ENCODE measurements around the gene GSX2.

The GSX2 gene

GRCh38 chr4:54066718-54067129 is 33.2 kb upstream of the GSX2 start:
- Histone ChIP-seq H3K4me3 (no peak overlapping the region), H3K9me3 (ENCODE audit: low read depth, low read length) (no peaks in the 10 kb centered on the region), H3K9ac (ENCODE audit: insufficient read length) (no peak overlapping the region), H3K27ac (no peak overlapping the region), H3K36me3 (ENCODE audit: insufficient read depth, low read length) (no peaks in the 10 kb centered on the region)
- no peak for DNase-seq (ENCODE audit: low read depth, low spot score)
- TF ChIP-seq POLR2AphosphoS5 (IDR thresholded peaks at IDR 0.05; ENCODE audit: borderline replicate concordance, low read depth, low read length) (no peak), FOXP2 (optimal IDR thresholded peaks at IDR 0.05; ENCODE audit: control extremely low read depth, extremely low read length, insufficient read depth) (no peak), EZH2 (IDR thresholded peaks at IDR 0.05) (no peak)

GRCh38 chr4:54067166-54067565 is 32.8 kb upstream of the GSX2 start:
- no peaks in the 10 kb centered on the region for H3K36me3 ChIP-seq (ENCODE audit: insufficient read depth, low read length)
- no peak overlapping the region for H3K9ac ChIP-seq (ENCODE audit: insufficient read length)
- H3K27ac ChIP-seq, result no peak overlapping the region
- DNase-seq (ENCODE audit: low read depth, low spot score), result no peak
- no peaks in the 10 kb centered on the region for H3K9me3 ChIP-seq (ENCODE audit: low read depth, low read length)
- H3K4me3 ChIP-seq, result no peak overlapping the region
- TF ChIP-seq POLR2AphosphoS5 (IDR thresholded peaks at IDR 0.05; ENCODE audit: borderline replicate concordance, low read depth, low read length), result no peak
- TF ChIP-seq EZH2 (IDR thresholded peaks at IDR 0.05), result no peak
- no peak for TF ChIP-seq FOXP2 (optimal IDR thresholded peaks at IDR 0.05; ENCODE audit: control extremely low read depth, extremely low read length, insufficient read depth)

- H3K4me3 ChIP-seq, result no peak overlapping the region
- no peaks in the 10 kb centered on the region for H3K9me3 ChIP-seq (ENCODE audit: low read depth, low read length)
- no peak overlapping the region for H3K27ac ChIP-seq
Measured at GRCh38 chr4:54073271-54073880, 26.6 kb upstream of the GSX2 start.

GRCh38 chr4:54074381-54074780 is 25.6 kb upstream of the GSX2 start:
- H3K27ac ChIP-seq, result no peak overlapping the region
- DNase-seq (ENCODE audit: low read depth, low spot score), result no peak
- H3K9me3 ChIP-seq (ENCODE audit: low read depth, low read length), result no peaks in the 10 kb centered on the region
- TF ChIP-seq EZH2 (IDR thresholded peaks at IDR 0.05) (no peak), FOXP2 (optimal IDR thresholded peaks at IDR 0.05; ENCODE audit: control extremely low read depth, extremely low read length, insufficient read depth) (no peak), POLR2AphosphoS5 (IDR thresholded peaks at IDR 0.05; ENCODE audit: borderline replicate concordance, low read depth, low read length) (no peak)
- no peak overlapping the region for H3K9ac ChIP-seq (ENCODE audit: insufficient read length)
- H3K4me3 ChIP-seq, result no peak overlapping the region
- no peaks in the 10 kb centered on the region for H3K36me3 ChIP-seq (ENCODE audit: insufficient read depth, low read length)

More at GRCh38 chr4:54073271-54073880, 26.6 kb upstream of the GSX2 start:
- TF ChIP-seq EZH2 (IDR thresholded peaks at IDR 0.05) (no peak), POLR2AphosphoS5 (IDR thresholded peaks at IDR 0.05; ENCODE audit: borderline replicate concordance, low read depth, low read length) (no peak), FOXP2 (optimal IDR thresholded peaks at IDR 0.05; ENCODE audit: control extremely low read depth, extremely low read length, insufficient read depth) (no peak)
- H3K9ac ChIP-seq (ENCODE audit: insufficient read length), result no peak overlapping the region
- DNase-seq (ENCODE audit: low read depth, low spot score), result no peak
- no peaks in the 10 kb centered on the region for H3K36me3 ChIP-seq (ENCODE audit: insufficient read depth, low read length)

GRCh38 chr4:54076673-54077072 is 23.3 kb upstream of the GSX2 start:
- DNase-seq (ENCODE audit: low read depth, low spot score), result no peak
- TF ChIP-seq EZH2 (IDR thresholded peaks at IDR 0.05) (no peak), FOXP2 (optimal IDR thresholded peaks at IDR 0.05; ENCODE audit: control extremely low read depth, extremely low read length, insufficient read depth) (no peak), POLR2AphosphoS5 (IDR thresholded peaks at IDR 0.05; ENCODE audit: borderline replicate concordance, low read depth, low read length) (no peak)
- H3K4me3 ChIP-seq, result no peak overlapping the region
- no peak overlapping the region for H3K9ac ChIP-seq (ENCODE audit: insufficient read length)
- H3K9me3 ChIP-seq (ENCODE audit: low read depth, low read length), result no peaks in the 10 kb centered on the region
- H3K27ac ChIP-seq, result no peak overlapping the region
- no peaks in the 10 kb centered on the region for H3K36me3 ChIP-seq (ENCODE audit: insufficient read depth, low read length)

DNA sequence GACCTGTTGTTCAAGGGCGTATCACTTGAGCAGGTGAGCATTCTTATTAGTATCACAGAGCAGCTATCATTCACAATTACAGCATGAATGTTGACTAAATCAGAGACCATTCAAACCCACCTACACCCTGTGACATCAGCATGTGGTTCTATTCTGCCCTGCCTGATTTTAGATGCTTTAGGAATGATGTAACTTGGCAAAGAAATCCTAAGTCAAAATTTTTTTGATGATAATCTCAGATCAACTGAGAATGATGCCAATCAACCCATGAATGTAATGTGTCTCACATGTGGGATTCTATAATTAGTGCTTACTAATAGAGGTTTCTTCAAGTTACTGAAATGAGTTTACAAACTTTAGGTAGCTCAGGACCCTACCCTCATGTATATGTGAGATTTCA is 22.2 kb upstream of the GSX2 start:
- Histone ChIP-seq H3K9ac (ENCODE audit: insufficient read length) (no peak overlapping the region), H3K9me3 (ENCODE audit: low read depth, low read length) (no peaks in the 10 kb centered on the region), H3K36me3 (ENCODE audit: insufficient read depth, low read length) (no peaks in the 10 kb centered on the region), H3K4me3 (no peak overlapping the region), H3K27ac (no peak overlapping the region)
- no peak for DNase-seq (ENCODE audit: low read depth, low spot score)
- no peak for TF ChIP-seq EZH2 (IDR thresholded peaks at IDR 0.05)
- TF ChIP-seq FOXP2 (optimal IDR thresholded peaks at IDR 0.05; ENCODE audit: control extremely low read depth, extremely low read length, insufficient read depth), result no peak
- no peak for TF ChIP-seq POLR2AphosphoS5 (IDR thresholded peaks at IDR 0.05; ENCODE audit: borderline replicate concordance, low read depth, low read length)

- Histone ChIP-seq H3K4me3 (no peak overlapping the region), H3K36me3 (ENCODE audit: insufficient read depth, low read length) (no peaks in the 10 kb centered on the region), H3K9ac (ENCODE audit: insufficient read length) (no peak overlapping the region), H3K9me3 (ENCODE audit: low read depth, low read length) (no peaks in the 10 kb centered on the region), H3K27ac (no peak overlapping the region)
- DNase-seq (ENCODE audit: low read depth, low spot score), result no peak
- TF ChIP-seq FOXP2 (optimal IDR thresholded peaks at IDR 0.05; ENCODE audit: control extremely low read depth, extremely low read length, insufficient read depth), result no peak
- TF ChIP-seq EZH2 (IDR thresholded peaks at IDR 0.05), result no peak
- no peak for TF ChIP-seq POLR2AphosphoS5 (IDR thresholded peaks at IDR 0.05; ENCODE audit: borderline replicate concordance, low read depth, low read length)
Measured at GRCh38 chr4:54082168-54082567, 17.8 kb upstream of the GSX2 start.

GRCh38 chr4:54085284-54085683 is 14.7 kb upstream of the GSX2 start:
- no peak for DNase-seq (ENCODE audit: low read depth, low spot score)
- H3K4me3 ChIP-seq, result no peak overlapping the region
- H3K36me3 ChIP-seq (ENCODE audit: insufficient read depth, low read length), result no peaks in the 10 kb centered on the region
- no peak overlapping the region for H3K27ac ChIP-seq
- no peaks in the 10 kb centered on the region for H3K9me3 ChIP-seq (ENCODE audit: low read depth, low read length)
- no peak overlapping the region for H3K9ac ChIP-seq (ENCODE audit: insufficient read length)
- TF ChIP-seq POLR2AphosphoS5 (IDR thresholded peaks at IDR 0.05; ENCODE audit: borderline replicate concordance, low read depth, low read length), result no peak
- TF ChIP-seq FOXP2 (optimal IDR thresholded peaks at IDR 0.05; ENCODE audit: control extremely low read depth, extremely low read length, insufficient read depth), result no peak
- TF ChIP-seq EZH2 (IDR thresholded peaks at IDR 0.05), result no peak

DNA sequence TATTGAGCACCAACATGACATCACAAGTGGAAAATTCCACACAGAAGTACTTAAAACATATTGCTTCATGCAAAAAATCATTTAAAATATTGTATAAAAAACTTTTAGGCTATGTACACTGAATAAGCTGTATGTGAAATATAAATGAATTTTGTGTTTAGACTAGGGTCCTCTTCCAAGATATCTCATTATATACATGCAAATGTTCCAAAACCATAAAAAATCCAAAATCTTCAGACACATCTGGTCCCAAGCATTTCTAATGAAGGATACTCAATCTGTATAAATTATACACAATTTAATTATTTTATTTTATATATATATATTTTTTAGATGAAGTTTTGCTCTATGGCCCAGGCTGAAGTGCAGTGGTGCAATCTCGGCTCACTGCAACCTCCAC is 10.1 kb upstream of the GSX2 start:
- Histone ChIP-seq H3K9ac (ENCODE audit: insufficient read length) (no peak overlapping the region), H3K4me3 (no peak overlapping the region), H3K36me3 (ENCODE audit: insufficient read depth, low read length) (no peaks in the 10 kb centered on the region), H3K27ac (no peak overlapping the region), H3K9me3 (ENCODE audit: low read depth, low read length) (no peaks in the 10 kb centered on the region)
- DNase-seq (ENCODE audit: low read depth, low spot score), result no peak
- TF ChIP-seq FOXP2 (optimal IDR thresholded peaks at IDR 0.05; ENCODE audit: control extremely low read depth, extremely low read length, insufficient read depth) (no peak), POLR2AphosphoS5 (IDR thresholded peaks at IDR 0.05; ENCODE audit: borderline replicate concordance, low read depth, low read length) (no peak), EZH2 (IDR thresholded peaks at IDR 0.05) (no peak)
